SK-N-MC (cell line): ENCODE results near the gene ZNF780A.

ENCODE experiments used
- DNase-seq: peaks from one replicate; pipeline ENCODE4 v3.0.0-alpha.2; 2011; ENCODE audit warnings: low read depth, low spot score
- H3K27ac ChIP-seq: fragments of 200-600 bp; sonication (generic); 2 replicates; pipeline ENCODE4 v1.5.1; 2016; ENCODE audit warnings: mixed run types
- H3K36me3 ChIP-seq: fragments of 200-600 bp; sonication (generic); 2 replicates; pipeline ENCODE4 v1.6.1; 2017; ENCODE audit warnings: antibody characterized with exemption, low read length, mixed read lengths; ENCODE audit not compliant: insufficient read depth
- H3K4me3 ChIP-seq: fragments of 200-600 bp; sonication (generic); 2 replicates; pipeline ENCODE4 v1.5.1; 2016
- H3K9ac ChIP-seq: fragments of 200-600 bp; sonication (generic); 2 replicates; pipeline ENCODE4 v1.8.0; 2017; ENCODE audit warnings: mixed run types, mixed read lengths; ENCODE audit not compliant: insufficient read length
- H3K9me3 ChIP-seq: fragments of 200-600 bp; sonication (generic); 2 replicates; pipeline ENCODE4 v1.6.1; 2017; ENCODE audit warnings: low read depth, mild to moderate bottlenecking, antibody characterized with exemption, low read length, moderate library complexity, mixed read lengths
- EZH2 ChIP-seq: fragments of 200-600 bp; sonication (generic); IDR thresholded peaks from one replicate; pipeline ENCODE4 v1.6.1; 2017; ENCODE audit warnings: antibody characterized with exemption
- FOXP2 ChIP-seq: optimal IDR thresholded peaks from 2 replicates; pipeline ENCODE3; 2011; ENCODE audit warnings: mild to moderate bottlenecking, moderate library complexity; ENCODE audit not compliant: insufficient read depth; ENCODE audit errors: extremely low read length, control extremely low read depth
- POLR2AphosphoS5 ChIP-seq: IDR thresholded peaks from 2 replicates; pipeline ENCODE4 v1.6.1; 2012; ENCODE audit warnings: mild to moderate bottlenecking, low read depth, low read length, borderline replicate concordance

The ZNF780A gene

GRCh38 chr19:40035996-40036395, 54.7 kb downstream of the ZNF780A start:
- Histone ChIP-seq H3K27ac (no peak overlapping the region), H3K9me3 (peaks cover 29% of the 10 kb centered on the region; the same call in 1 of the 2 replicates)

DNA sequence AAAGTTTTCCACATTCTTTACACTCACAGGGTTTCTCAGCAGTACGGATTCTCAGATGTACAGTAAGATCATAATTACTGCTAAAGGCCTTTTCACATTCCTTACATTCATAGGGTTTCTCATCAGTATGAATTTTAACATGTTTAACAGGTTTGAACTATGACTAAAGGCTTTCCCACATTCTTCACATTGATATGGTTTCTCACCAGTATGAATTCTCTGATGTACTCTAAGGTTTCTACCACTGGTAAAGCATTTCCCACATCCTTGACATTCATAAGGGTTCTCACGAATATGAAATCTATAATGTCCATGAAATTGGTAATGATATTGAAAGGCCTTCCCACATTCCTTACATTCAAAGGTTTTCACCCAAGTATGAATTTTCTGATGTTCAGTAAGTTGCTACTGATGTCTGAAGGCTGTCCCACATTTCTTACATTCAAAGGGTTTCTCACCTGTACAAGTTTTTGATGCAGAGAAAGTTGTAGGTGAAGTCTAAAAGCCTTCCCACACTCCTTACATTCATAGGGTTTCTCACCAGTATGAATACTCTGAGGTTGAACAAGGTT, 56.7 kb downstream of the ZNF780A start:
- no peak for TF ChIP-seq POLR2AphosphoS5
- no peak for TF ChIP-seq EZH2
- TF ChIP-seq FOXP2 = no peak
- Histone ChIP-seq H3K9me3 (peaks cover 40% of the 10 kb centered on the region), H3K36me3 (peaks cover 7% of the 10 kb centered on the region; the same call in 1 of the 2 replicates), H3K27ac (no peak overlapping the region), H3K9ac (no peak overlapping the region), H3K4me3 (no peak overlapping the region)
- no peak for DNase-seq

More at GRCh38 chr19:40035996-40036395, 54.7 kb downstream of the ZNF780A start:
- DNase-seq = no peak
- peaks cover 7% of the 10 kb centered on the region; the same call in 1 of the 2 replicates for H3K36me3 ChIP-seq
- H3K9ac ChIP-seq = no peak overlapping the region
- H3K4me3 ChIP-seq = no peak overlapping the region
- no peak for TF ChIP-seq FOXP2
- TF ChIP-seq EZH2 = no peak
- TF ChIP-seq POLR2AphosphoS5 = no peak

DNA sequence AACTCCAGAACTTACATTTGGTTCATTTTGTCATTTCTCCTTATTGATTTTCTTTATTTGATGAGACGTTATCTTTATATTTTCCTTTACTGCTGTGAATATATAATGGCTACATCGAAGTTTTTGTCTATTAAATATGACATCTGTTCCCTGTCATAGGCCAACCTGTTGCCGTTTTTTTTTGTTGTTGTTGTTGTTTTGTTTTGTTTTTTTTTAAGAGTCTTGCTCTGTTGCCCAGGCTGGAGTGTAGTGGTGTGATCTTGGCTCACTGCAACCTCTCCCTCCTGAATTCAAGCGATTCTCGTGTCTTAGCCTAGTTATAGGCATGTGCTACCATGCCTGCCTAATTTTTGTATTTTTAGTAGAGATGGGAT, 64.2 kb downstream of the ZNF780A start:
- H3K9ac ChIP-seq = no peak overlapping the region
- no peak overlapping the region for H3K27ac ChIP-seq
- no peaks in the 10 kb centered on the region for H3K36me3 ChIP-seq
- no peak for DNase-seq
- TF ChIP-seq POLR2AphosphoS5 (no peak), EZH2 (no peak)
- H3K9me3 ChIP-seq = peaks cover 35% of the 10 kb centered on the region
- H3K4me3 ChIP-seq = no peak overlapping the region

GRCh38 chr19:40025938-40026596, 64.7 kb downstream of the ZNF780A start:
- H3K27ac ChIP-seq = no peak overlapping the region
- H3K9me3 ChIP-seq = peaks cover 33% of the 10 kb centered on the region
- H3K4me3 ChIP-seq = no peak overlapping the region
- no peak overlapping the region for H3K9ac ChIP-seq
- TF ChIP-seq FOXP2 (no peak), EZH2 (no peak), POLR2AphosphoS5 (no peak)
- no peak for DNase-seq
- H3K36me3 ChIP-seq = no peaks in the 10 kb centered on the region

DNA sequence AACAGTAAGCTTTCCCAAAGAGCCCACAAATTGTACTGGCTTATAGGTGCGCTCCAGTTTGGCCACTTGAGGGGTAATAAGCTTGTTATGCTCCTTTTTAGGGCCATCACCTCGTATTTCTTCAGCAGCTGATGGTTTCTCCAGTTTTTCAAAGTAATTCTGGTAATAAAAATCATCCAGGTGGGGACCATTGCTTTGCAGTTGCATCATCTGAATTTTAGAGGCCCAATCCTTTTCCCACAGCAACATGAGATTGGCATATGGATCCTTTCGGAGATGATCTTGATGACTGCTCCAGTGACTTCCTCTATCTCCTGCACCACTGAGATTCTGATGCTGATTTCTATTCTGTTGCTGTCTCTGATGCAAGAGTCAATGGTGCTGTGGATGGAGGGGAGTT, 66.8 kb downstream of the ZNF780A start:
- no peak for DNase-seq
- TF ChIP-seq FOXP2 = no peak
- no peak for TF ChIP-seq POLR2AphosphoS5
- TF ChIP-seq EZH2 = no peak
- Histone ChIP-seq H3K36me3 (no peaks in the 10 kb centered on the region), H3K27ac (no peak overlapping the region), H3K4me3 (no peak overlapping the region), H3K9ac (no peak overlapping the region), H3K9me3 (peaks cover 24% of the 10 kb centered on the region)
